Heart right ventricle (tissue), 16 donors: ENCODE data around the gene ECT2. TPM values are rescaled to one million over a fixed set of nuclear protein-coding genes. Genes with fewer than 3 reads are reported as not detected.
"Not testable (repeated sequence)": the region's sequence is repeated elsewhere in the genome, so short reads cannot be mapped to it uniquely, and the experiment has no call there.

Experiments used
- ATAC-seq, 8 donors: fragments of 200-7000 bp; cut with Tn5 transposase; one replicate each; pipeline ENCODE4 v1.9.1; 2020; ENCODE audit warnings: mild to moderate bottlenecking in 8 of 8, moderate library complexity in 8 of 8, moderate number of reproducible peaks in 1 of 8
- DNase-seq, 2 donors: peaks; one replicate each; pipeline ENCODE4 v3.0.0-alpha.2; 2020
- H3K27ac ChIP-seq, 10 donors: fragments of 200-600 bp; sonication (generic) in 2 of 10; one replicate each; pipeline versions ENCODE4 v1.5.0 to v1.8.0; 2020 to 2022; ENCODE audit warnings: mild to moderate bottlenecking in 3 of 10
- H3K27me3 ChIP-seq, 7 donors: fragments of 200-600 bp; one replicate each; pipeline ENCODE4 v1.8.0; 2021 to 2022; ENCODE audit warnings: mild to moderate bottlenecking in 2 of 7
- H3K36me3 ChIP-seq, 9 donors: fragments of 200-600 bp; sonication (generic) in 1 of 9; one replicate each; pipeline versions ENCODE4 v1.5.0 to v1.8.0; 2020 to 2022; ENCODE audit warnings: mild to moderate bottlenecking in 2 of 9
- H3K4me1 ChIP-seq, 9 donors: fragments of 200-600 bp; sonication (generic) in 1 of 9; one replicate each; pipeline versions ENCODE4 v1.5.0 to v1.8.0; 2020 to 2022; ENCODE audit warnings: mild to moderate bottlenecking in 4 of 9
- H3K4me3 ChIP-seq, 10 donors: fragments of 200-600 bp; sonication (generic) in 2 of 10; one replicate each; pipeline versions ENCODE4 v1.5.0 to v1.8.0; 2020 to 2022; ENCODE audit warnings: mild to moderate bottlenecking in 7 of 10, moderate library complexity in 2 of 10
- H3K9me3 ChIP-seq, 11 donors: fragments of 200-600 bp in 10 of 11; sonication (generic) in 2 of 11; one replicate each; pipeline versions ENCODE4 v1.5.0 to v1.8.0; 2013 to 2022; ENCODE audit warnings: mild to moderate bottlenecking in 2 of 11, control low read depth in 1 of 11, moderate library complexity in 1 of 11
- WGBS, 2 donors: extraction: QIAGEN DNeasy Blood & Tissue Kit; methylation state at CpG; one replicate each; pipeline ENCODE4 v1.1.7; 2013; ENCODE audit warnings: inconsistent platforms in 1 of 2; 5-methylcytosine and 5-hydroxymethylcytosine counted together
- intact Hi-C, 10 donors: fragments of 100-400 bp; cut with DNase I; formaldehyde crosslinking; loops; one replicate each; pipeline versions ENCODE4 v1.11.1 to v1.14.2; 2022
- polyA plus RNA-seq, 2 donors: library from polyadenylated mRNA; stranded (reverse); fragments of 200-250 nt; gene quantifications; one replicate each; pipeline ENCODE4 v1.2.3, GENCODE V29; 2013
- total RNA-seq, 10 donors: library from RNA; stranded (reverse); fragmentation: NEBNext Ultra II Directional in 3 of 10; extraction: Animal tissue kit (Norgen Biotek cat#: 25700) in 3 of 10; gene quantifications; one replicate each; pipeline versions ENCODE4 v1.2.1 to v1.2.4, GENCODE V29; 2021 to 2023
- TF ChIP-seq, protein P1 (sequence below), 9 donors: fragments of 200-600 bp; sonication (generic) in 2 of 9; IDR thresholded peaks; one replicate each; pipeline versions ENCODE4 v1.5.0 to v1.8.0; 2021 to 2022; ENCODE audit warnings: antibody characterized with exemption in 9 of 9, mild to moderate bottlenecking in 5 of 9, moderate library complexity in 1 of 9
- donor health status: Arrhythmogenic right ventricular cardiomyopathy.
- donor health status: ischemic (EF 13 %, LVEDD 7.1; RV severe dilation, severe dysfunction).
- donor health status: healthy with polysubstance abuse.
- donor health status: DM: no; HTN: yes; CAD: no.
- donor health status: DM: no; HTN: no; CAD: no.
- donor health status: ischemic (EF 25% LVEDD 6.9; RV normal size, moderate dysfunction).
- donor health status: ischemic (EF 25% LVEDD 5.7; RV mildly dilated, moderate dysfunction).
- donor health status: healthy.
- donor health status: DM: yes; HTN: yes; CAD: no.
- donor health status: Ischemic cardiomyopathy.
- donor health status: ischemic (EF 35%, LVEDD 5.7; RV mildly dilated, moderate dysfunction).
- donor health status: nonischemic (EF 11% LVEDD 7.7; RV severe dilation, severe dysfunction).
- donor health status: DM: yes; HTN: yes; CAD: no.
- donor health status: PGD.
- donor health status: ischemic (EF 29% LVEDD 5.4; RV normal size, mild dysfunction).
- donor health status: nonischemic (EF 23%, LVEDD 6.1; RV moderate dilation, normal function).

ECT2 gene
- total and polyA plus RNA-seq, 12 donors: 2.0 to 8.0 (median 5.3) TPM

DNA sequence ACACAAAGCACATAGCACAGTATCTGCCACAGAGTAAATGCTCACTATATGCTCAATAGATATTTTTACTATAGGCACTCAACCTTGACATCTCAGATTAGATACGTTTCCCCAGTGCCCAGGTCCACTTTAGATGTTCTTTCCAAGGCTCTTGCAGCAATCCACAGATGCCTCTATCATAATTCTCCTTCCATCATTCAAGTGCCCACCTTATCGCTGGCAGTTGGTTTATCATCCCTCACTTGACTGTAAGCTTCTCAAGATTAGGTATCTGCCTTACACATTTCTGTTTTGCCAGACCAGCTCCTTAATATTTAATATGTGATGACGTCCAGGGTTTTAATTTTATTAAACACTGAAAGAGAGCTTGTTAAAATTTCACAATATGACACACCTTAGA is 48.3 kb upstream of the ECT2 start:
- DNase-seq (no peak), ATAC-seq (no peak)
- WGBS, 2 donors: 55 to 65% methylated on average over 3 of the region's 3 CpGs
- Histone ChIP-seq H3K27ac (peak overlapping the region in 1 of 10 donors; percentile 29), H3K4me1 (peaks cover 0 to 61% (median 30%) of the 10 kb centered on the region in 9 donors), H3K36me3 (peaks cover 0 to 5% (median 0%) of the 10 kb centered on the region in 9 donors), H3K27me3 (no peaks in the 10 kb centered on the region), H3K9me3 (no peaks in the 10 kb centered on the region), H3K4me3 (no peak overlapping the region)
- TF ChIP-seq, protein P1, sequence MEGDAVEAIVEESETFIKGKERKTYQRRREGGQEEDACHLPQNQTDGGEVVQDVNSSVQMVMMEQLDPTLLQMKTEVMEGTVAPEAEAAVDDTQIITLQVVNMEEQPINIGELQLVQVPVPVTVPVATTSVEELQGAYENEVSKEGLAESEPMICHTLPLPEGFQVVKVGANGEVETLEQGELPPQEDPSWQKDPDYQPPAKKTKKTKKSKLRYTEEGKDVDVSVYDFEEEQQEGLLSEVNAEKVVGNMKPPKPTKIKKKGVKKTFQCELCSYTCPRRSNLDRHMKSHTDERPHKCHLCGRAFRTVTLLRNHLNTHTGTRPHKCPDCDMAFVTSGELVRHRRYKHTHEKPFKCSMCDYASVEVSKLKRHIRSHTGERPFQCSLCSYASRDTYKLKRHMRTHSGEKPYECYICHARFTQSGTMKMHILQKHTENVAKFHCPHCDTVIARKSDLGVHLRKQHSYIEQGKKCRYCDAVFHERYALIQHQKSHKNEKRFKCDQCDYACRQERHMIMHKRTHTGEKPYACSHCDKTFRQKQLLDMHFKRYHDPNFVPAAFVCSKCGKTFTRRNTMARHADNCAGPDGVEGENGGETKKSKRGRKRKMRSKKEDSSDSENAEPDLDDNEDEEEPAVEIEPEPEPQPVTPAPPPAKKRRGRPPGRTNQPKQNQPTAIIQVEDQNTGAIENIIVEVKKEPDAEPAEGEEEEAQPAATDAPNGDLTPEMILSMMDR (IDR thresholded peaks at IDR 0.05): no peak
- intact Hi-C loops: no loop called here

DNA sequence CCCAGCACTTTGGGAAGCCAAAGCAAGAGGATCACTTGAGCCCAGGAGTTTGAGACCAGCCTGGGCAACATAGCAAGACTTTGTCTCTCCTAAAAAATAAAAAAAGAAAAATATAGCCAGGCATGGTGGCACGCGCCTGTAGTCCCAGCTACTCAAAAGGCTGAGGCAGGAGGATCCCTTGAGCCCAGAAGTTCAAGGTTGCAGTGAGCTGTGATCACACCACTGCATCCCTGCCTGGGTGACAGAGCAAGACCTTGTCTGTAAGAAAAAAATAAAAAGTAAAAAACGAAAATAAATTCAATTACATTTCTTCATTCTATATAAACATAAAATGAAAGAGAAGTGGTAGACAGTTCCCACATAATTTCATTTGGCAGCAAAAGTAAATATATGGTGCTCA is 47.8 kb upstream of the ECT2 start:
- H3K4me1 ChIP-seq: peaks cover 0 to 60% (median 30%) of the 10 kb centered on the region in 9 donors
- H3K36me3 ChIP-seq, intact Hi-C loops, H3K4me3 ChIP-seq, H3K9me3 ChIP-seq, DNase-seq, ATAC-seq, H3K27me3 ChIP-seq: not testable (repeated sequence)
- WGBS, 2 donors: 85 to 93% methylated on average over 3 of the region's 3 CpGs
- peak overlapping the region in 1 of 10 donors; percentile 29 for H3K27ac ChIP-seq

GRCh38 chr3:172704001-172704400 is 46.5 kb upstream of the ECT2 start:
- DNase-seq: no peak
- H3K9me3 ChIP-seq: no peaks in the 10 kb centered on the region
- 12 to 18% methylated on average over 1 of the region's 1 CpG for WGBS, 2 donors
- ATAC-seq: no peak
- peaks cover 0 to 5% (median 0%) of the 10 kb centered on the region in 9 donors for H3K36me3 ChIP-seq
- H3K4me1 ChIP-seq: peaks cover 0 to 54% (median 32%) of the 10 kb centered on the region in 9 donors
- peak overlapping the region in 1 of 10 donors; percentile 26 for H3K27ac ChIP-seq
- no peaks in the 10 kb centered on the region for H3K27me3 ChIP-seq
- H3K4me3 ChIP-seq: no peak overlapping the region
- intact Hi-C loops: no loop called here
- TF ChIP-seq, protein P1 (IDR thresholded peaks at IDR 0.05): no peak

- intact Hi-C loops: no loop called here
- TF ChIP-seq, protein P1 (IDR thresholded peaks at IDR 0.05): no peak
- ATAC-seq: no peak
- Histone ChIP-seq H3K4me1 (peaks cover 0 to 54% (median 27%) of the 10 kb centered on the region in 9 donors), H3K36me3 (peaks cover 0 to 5% (median 0%) of the 10 kb centered on the region in 9 donors), H3K27me3 (no peaks in the 10 kb centered on the region), H3K27ac (no peak overlapping the region), H3K4me3 (no peak overlapping the region), H3K9me3 (no peaks in the 10 kb centered on the region)
- no peak for DNase-seq
- 86 to 89% methylated on average over 4 of the region's 4 CpGs for WGBS, 2 donors
Measured at GRCh38 chr3:172705170-172705569, 45.4 kb upstream of the ECT2 start.

- Histone ChIP-seq H3K27me3 (no peaks in the 10 kb centered on the region), H3K9me3 (no peaks in the 10 kb centered on the region), H3K4me3 (no peak overlapping the region), H3K4me1 (peaks cover 0 to 50% (median 23%) of the 10 kb centered on the region in 9 donors), H3K36me3 (peaks cover 0 to 3% (median 0%) of the 10 kb centered on the region in 9 donors), H3K27ac (no peak overlapping the region)
- ATAC-seq (no peak), DNase-seq (no peak)
- WGBS, 2 donors: 81 to 90% methylated on average over 2 of the region's 2 CpGs
- intact Hi-C loops: no loop called here
- TF ChIP-seq, protein P1 (IDR thresholded peaks at IDR 0.05): no peak
Measured at GRCh38 chr3:172707030-172707429, 43.5 kb upstream of the ECT2 start.
